ENCODE data around the gene STK39. TPM values are rescaled to one million over a fixed set of nuclear protein-coding genes. Genes with fewer than 3 reads are reported as not detected.

Gene STK39
- total and polyA plus RNA-seq, 2 of the 4 experiments (the other 2 are of a cell fraction): 11.8 to 16.4 TPM

DNA sequence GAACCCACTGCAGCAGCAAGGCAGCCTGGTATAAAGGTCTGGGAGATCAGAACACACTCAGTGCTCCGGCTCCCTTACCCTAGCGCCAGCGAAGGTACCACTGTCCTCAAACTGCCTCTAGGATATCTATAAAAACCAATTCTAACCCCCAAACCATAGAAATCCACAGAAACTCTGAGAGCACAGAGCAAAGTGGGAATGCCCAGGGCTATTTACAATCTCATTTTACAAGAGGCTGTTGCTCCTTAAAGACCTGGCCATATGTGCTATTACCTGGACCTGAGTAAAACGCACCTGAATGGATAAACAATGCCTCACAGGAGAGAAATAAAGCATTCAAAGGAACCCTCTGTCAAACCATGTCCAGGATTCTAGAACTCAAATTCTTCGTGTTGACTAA lies 4.3 kb downstream of the STK39 start:
- Histone ChIP-seq H2BK120ac (ENCODE audit: low read depth, low read length) (no peak overlapping the region), H4K91ac (ENCODE audit: insufficient read depth, low read depth, low read length) (no peak overlapping the region)
- WGBS, 2 experiments (ENCODE audit: extremely low coverage in 2 of 2, insufficient read length in 1 of 2): no CpG with 5 or more reads among the region's 5 CpGs

More for the DNA sequence above, 4.3 kb downstream of the STK39 start:
- H3K56ac ChIP-seq (ENCODE audit: extremely low read depth, insufficient read depth, low read length): no peak overlapping the region
- intact Hi-C loops (cut with micrococcal nuclease): loop anchor here (10.0 kb wide), 1 partner anchor 212 kb away; the partner anchor contains the start of gene CERS6
- no peak overlapping the region for H3K4me2 ChIP-seq (ENCODE audit: low read depth, low read length)
- peaks cover 42 to 64% of the 10 kb centered on the region in 2 experiments for H3K79me1 ChIP-seq (ENCODE audit: low read depth in 1 of 2, low read length in 2 of 2)
- H2AK9ac ChIP-seq (replicated peaks; ENCODE audit: low read depth, low read length, poor library complexity): no peak overlapping the region
- no TSS peak for BruUV-seq (replicated peaks)
- ATAC-seq (ENCODE audit: low read depth) (no peak), DNase-seq (no peak)
- H4K20me1 ChIP-seq (ENCODE audit: insufficient read depth, low read length): peaks cover 42% of the 10 kb centered on the region
- H2BK5ac ChIP-seq (ENCODE audit: low read depth, low read length, poor library complexity, severe bottlenecking): no peak overlapping the region
- H4K8ac ChIP-seq (ENCODE audit: low read depth in 2 of 2, low read length in 2 of 2): peak overlapping the region in 1 of 2 experiments; percentile 10; a peak in 1 of 4 replicates
- no peak overlapping the region for H2AFZ ChIP-seq (replicated peaks; ENCODE audit: low read length, poor library complexity)
- CTCF ChIA-PET: interaction anchor here (0.6 kb wide), 1 partner anchor 114 kb away, joined by 4 read pairs; no protein-coding TSS in a partner anchor
- in situ Hi-C loops (cut with MboI; ENCODE audit: low sequenced_read_pairs): no loop called here
- H2BK15ac ChIP-seq (ENCODE audit: low read depth, low read length): no peak overlapping the region
- H4K5ac ChIP-seq (ENCODE audit: low read depth, low read length): no peak overlapping the region
- H3K9me1 ChIP-seq (ENCODE audit: insufficient read depth, low read length): peaks cover 16% of the 10 kb centered on the region
- no peak overlapping the region for H3K14ac ChIP-seq (replicated peaks; ENCODE audit: low read depth, low read length)
- H3K4ac ChIP-seq (ENCODE audit: low read depth, low read length): no peak overlapping the region
- no peak overlapping the region for H3K23ac ChIP-seq (ENCODE audit: low read depth, low read length)
- H3K4me1 ChIP-seq (ENCODE audit: control insufficient read depth, insufficient read depth, low read length): peaks cover 20% of the 10 kb centered on the region
- POLR2A ChIA-PET (ENCODE audit: unreplicated experiment): no interaction called here
- no peak overlapping the region for H3K9ac ChIP-seq (ENCODE audit: low read depth, low read length)
- H3K36me3 ChIP-seq (ENCODE audit: control insufficient read depth, insufficient read depth, low read length): no peaks in the 10 kb centered on the region
- no peak overlapping the region for H2BK20ac ChIP-seq (ENCODE audit: low read depth, low read length)
- no peak overlapping the region for H2AK5ac ChIP-seq (ENCODE audit: low read depth, low read length)
- H3K4me3 ChIP-seq (ENCODE audit: insufficient read depth, low read depth, low read length): no peak overlapping the region
- dilution Hi-C loops (cut with HindIII; ENCODE audit: low sequenced_read_pairs, unreplicated experiment): no loop called here
- H3K27ac ChIP-seq (ENCODE audit: insufficient read depth, low read length): no peak overlapping the region
- H3K9me3 ChIP-seq (ENCODE audit: control insufficient read depth, insufficient read depth, low read length): no peaks in the 10 kb centered on the region
- TF ChIP-seq MAZ (IDR thresholded peaks at IDR 0.05; ENCODE audit: borderline replicate concordance, low read depth, low read length) (no peak), RAD21 (IDR thresholded peaks at IDR 0.05; ENCODE audit: low read length) (no peak), FOS (IDR thresholded peaks at IDR 0.05; ENCODE audit: low read depth, low read length) (no peak), CHD1 (IDR thresholded peaks at IDR 0.05; ENCODE audit: low read depth, low read length) (no peak), BHLHE40 (IDR thresholded peaks at IDR 0.05; ENCODE audit: low read depth, low read length) (no peak), CEBPB (IDR thresholded peaks at IDR 0.05; ENCODE audit: low read depth, low read length) (no peak), MAFK (IDR thresholded peaks at IDR 0.05; ENCODE audit: low read depth, low read length) (no peak), RFX5 (IDR thresholded peaks at IDR 0.05; ENCODE audit: low read depth, low read length) (no peak)
- TF ChIP-seq, protein P1, sequence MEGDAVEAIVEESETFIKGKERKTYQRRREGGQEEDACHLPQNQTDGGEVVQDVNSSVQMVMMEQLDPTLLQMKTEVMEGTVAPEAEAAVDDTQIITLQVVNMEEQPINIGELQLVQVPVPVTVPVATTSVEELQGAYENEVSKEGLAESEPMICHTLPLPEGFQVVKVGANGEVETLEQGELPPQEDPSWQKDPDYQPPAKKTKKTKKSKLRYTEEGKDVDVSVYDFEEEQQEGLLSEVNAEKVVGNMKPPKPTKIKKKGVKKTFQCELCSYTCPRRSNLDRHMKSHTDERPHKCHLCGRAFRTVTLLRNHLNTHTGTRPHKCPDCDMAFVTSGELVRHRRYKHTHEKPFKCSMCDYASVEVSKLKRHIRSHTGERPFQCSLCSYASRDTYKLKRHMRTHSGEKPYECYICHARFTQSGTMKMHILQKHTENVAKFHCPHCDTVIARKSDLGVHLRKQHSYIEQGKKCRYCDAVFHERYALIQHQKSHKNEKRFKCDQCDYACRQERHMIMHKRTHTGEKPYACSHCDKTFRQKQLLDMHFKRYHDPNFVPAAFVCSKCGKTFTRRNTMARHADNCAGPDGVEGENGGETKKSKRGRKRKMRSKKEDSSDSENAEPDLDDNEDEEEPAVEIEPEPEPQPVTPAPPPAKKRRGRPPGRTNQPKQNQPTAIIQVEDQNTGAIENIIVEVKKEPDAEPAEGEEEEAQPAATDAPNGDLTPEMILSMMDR (conservative IDR thresholded peaks at IDR 0.05; ENCODE audit: low read depth, low read length): no peak
- TF ChIP-seq, protein P2, sequence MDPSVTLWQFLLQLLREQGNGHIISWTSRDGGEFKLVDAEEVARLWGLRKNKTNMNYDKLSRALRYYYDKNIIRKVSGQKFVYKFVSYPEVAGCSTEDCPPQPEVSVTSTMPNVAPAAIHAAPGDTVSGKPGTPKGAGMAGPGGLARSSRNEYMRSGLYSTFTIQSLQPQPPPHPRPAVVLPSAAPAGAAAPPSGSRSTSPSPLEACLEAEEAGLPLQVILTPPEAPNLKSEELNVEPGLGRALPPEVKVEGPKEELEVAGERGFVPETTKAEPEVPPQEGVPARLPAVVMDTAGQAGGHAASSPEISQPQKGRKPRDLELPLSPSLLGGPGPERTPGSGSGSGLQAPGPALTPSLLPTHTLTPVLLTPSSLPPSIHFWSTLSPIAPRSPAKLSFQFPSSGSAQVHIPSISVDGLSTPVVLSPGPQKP (IDR thresholded peaks at IDR 0.05; ENCODE audit: borderline replicate concordance, low read depth, low read length): no peak
- H3K18ac ChIP-seq (ENCODE audit: low read depth, low read length): no peak overlapping the region
- H3K27me3 ChIP-seq (ENCODE audit: control insufficient read depth, insufficient read depth, low read length): no peaks in the 10 kb centered on the region
